Measurements from ENCODE around the gene SRRM3.
"Not testable (repeated sequence)": the region's sequence is repeated elsewhere in the genome, so short reads cannot be mapped to it uniquely, and the experiment has no call there.

DNA sequence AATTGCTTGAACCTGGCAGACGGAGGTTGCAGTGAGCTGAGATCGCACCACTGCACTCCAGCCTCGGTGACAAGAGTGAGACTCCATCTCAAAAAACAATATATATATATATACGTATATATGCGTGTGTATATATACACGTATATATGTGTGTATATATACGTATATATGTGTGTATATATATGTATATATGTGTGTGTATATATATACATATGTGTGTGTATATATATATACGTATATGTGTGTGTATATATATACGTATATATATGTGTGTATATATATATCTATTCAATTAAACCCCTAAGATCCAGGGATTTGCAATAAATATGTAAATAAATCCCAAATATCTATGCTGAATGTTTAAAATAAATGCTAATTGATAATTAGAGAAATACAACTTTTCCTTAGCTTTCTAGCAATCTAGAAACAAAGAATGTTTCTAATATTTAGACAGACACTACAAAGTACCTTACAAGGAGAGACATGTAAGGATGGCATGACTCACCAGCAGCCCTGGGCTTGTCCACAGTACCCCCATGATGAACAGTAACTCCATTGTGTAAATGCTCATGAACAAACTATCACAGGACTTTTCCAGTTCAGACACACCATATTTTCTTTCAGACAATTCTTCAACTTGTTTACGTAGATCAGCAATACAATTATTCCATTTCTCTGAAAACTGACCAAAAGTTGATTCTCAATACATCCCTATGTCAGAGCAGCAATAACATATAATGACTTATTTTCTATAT lies 39.1 kb upstream of the SRRM3 start:
- not testable (repeated sequence) for TF ChIP-seq EZH2phosphoT487 (IDR thresholded peaks at IDR 0.05; ENCODE audit: insufficient read depth, low read depth); EZH2 (IDR thresholded peaks at IDR 0.05; ENCODE audit: insufficient read depth, poor library complexity, severe bottlenecking)
